Right hindlimb (tissue), 1 donor: ENCODE data around the gene SAG.

Source experiments
- DNase-seq: peaks from one replicate; pipeline ENCODE4 v3.0.0-alpha.2; 2018

SAG gene

GRCh38 chr2:233289648-233290047 is 18.0 kb upstream of the SAG start:
- DNase-seq, result no peak

- DNase-seq, result no peak
These were observed 17.4 kb upstream of the SAG start for GRCh38 chr2:233290051-233290845.

GRCh38 chr2:233295891-233296290 is 11.7 kb upstream of the SAG start:
- DNase-seq, result no peak

GRCh38 chr2:233297076-233297475 is 10.5 kb upstream of the SAG start:
- no peak for DNase-seq

- DNase-seq, result no peak
These were observed 7.2 kb upstream of the SAG start for GRCh38 chr2:233300401-233300800.

- no peak for DNase-seq
These were observed 6.4 kb upstream of the SAG start for GRCh38 chr2:233301248-233301647.

GRCh38 chr2:233301811-233302210 is 5.8 kb upstream of the SAG start:
- DNase-seq, result no peak

GRCh38 chr2:233303252-233303651 is 4.4 kb upstream of the SAG start:
- DNase-seq, result no peak

GRCh38 chr2:233311241-233311926 is 3.8 kb downstream of the SAG start:
- no peak for DNase-seq

GRCh38 chr2:233312874-233313273 is 5.3 kb downstream of the SAG start:
- DNase-seq, result no peak

GRCh38 chr2:233314180-233314925 is 6.7 kb downstream of the SAG start:
- no peak for DNase-seq

GRCh38 chr2:233317196-233317943 is 9.8 kb downstream of the SAG start:
- DNase-seq, result no peak

GRCh38 chr2:233319256-233319655 is 11.6 kb downstream of the SAG start:
- no peak for DNase-seq

GRCh38 chr2:233320470-233320869 is 12.9 kb downstream of the SAG start:
- no peak for DNase-seq

GRCh38 chr2:233321166-233321565 is 13.6 kb downstream of the SAG start:
- no peak for DNase-seq

GRCh38 chr2:233323851-233324250 is 16.2 kb downstream of the SAG start:
- DNase-seq, result no peak

- no peak for DNase-seq
These were observed 17.6 kb downstream of the SAG start for GRCh38 chr2:233325256-233325655.

GRCh38 chr2:233325814-233326213 is 18.2 kb downstream of the SAG start:
- DNase-seq, result no peak

GRCh38 chr2:233326500-233326899 is 18.9 kb downstream of the SAG start:
- DNase-seq, result no peak

GRCh38 chr2:233328922-233329321 is 21.3 kb downstream of the SAG start:
- no peak for DNase-seq

- no peak for DNase-seq
These were observed 22.0 kb downstream of the SAG start for GRCh38 chr2:233329489-233330135.

GRCh38 chr2:233331536-233331935 is 23.9 kb downstream of the SAG start:
- peak; percentile 55 for DNase-seq
